Lung (tissue), 12 donors: ENCODE results near the gene NMRK1. TPM values are rescaled to one million over a fixed set of nuclear protein-coding genes. Genes with fewer than 3 reads are reported as not detected.

Experiments
- ATAC-seq: fragments of 200-7000 bp; cut with Tn5 transposase; one replicate; pipeline ENCODE4 v1.9.1; 2020; ENCODE audit warnings: moderate number of reproducible peaks; ENCODE audit not compliant: insufficient read depth, low FRiP score
- DNase-seq, 3 donors: peaks; one replicate each; pipeline ENCODE4 v3.0.0-alpha.2; 2013 to 2017
- H3K27ac ChIP-seq, 2 donors: one replicate each; pipeline ENCODE4 v1.5.1; 2013; ENCODE audit warnings: mild to moderate bottlenecking in 2 of 2, moderate library complexity in 2 of 2, control low read depth in 1 of 2, inconsistent platforms in 1 of 2, low read depth in 1 of 2, low read length in 1 of 2
- H3K27me3 ChIP-seq, 3 donors: one replicate each; pipeline ENCODE4 v1.5.1; 2013; ENCODE audit warnings: low read length in 2 of 3; ENCODE audit not compliant: control insufficient read depth in 3 of 3, insufficient read depth in 3 of 3
- H3K36me3 ChIP-seq, 4 donors: one replicate each; pipeline ENCODE4 v1.5.1; 2013; ENCODE audit warnings: low read length in 4 of 4, mild to moderate bottlenecking in 1 of 4, moderate library complexity in 1 of 4; ENCODE audit not compliant: control insufficient read depth in 4 of 4, insufficient read depth in 4 of 4
- H3K4me1 ChIP-seq, 5 donors: one replicate each; pipeline ENCODE4 v1.5.1; 2013; ENCODE audit warnings: low read length in 5 of 5, mild to moderate bottlenecking in 2 of 5, moderate library complexity in 1 of 5; ENCODE audit not compliant: control insufficient read depth in 5 of 5, insufficient read depth in 5 of 5
- H3K4me3 ChIP-seq: one replicate; pipeline ENCODE4 v1.5.1; 2013; ENCODE audit warnings: mild to moderate bottlenecking, control low read depth, moderate library complexity
- H3K9ac ChIP-seq, 2 donors: one replicate each; pipeline ENCODE4 v1.5.1; 2013; ENCODE audit warnings: low read length in 2 of 2, control low read depth in 1 of 2; ENCODE audit not compliant: insufficient read depth in 1 of 2
- H3K9me3 ChIP-seq, 4 donors: one replicate each; pipeline ENCODE4 v1.5.1; 2013; ENCODE audit warnings: low read length in 3 of 4, mild to moderate bottlenecking in 1 of 4, moderate library complexity in 1 of 4; ENCODE audit not compliant: control insufficient read depth in 4 of 4, insufficient read depth in 3 of 4
- CTCF ChIP-seq: IDR thresholded peaks from 2 replicates; pipeline ENCODE4 v1.5.1; 2012; ENCODE audit warnings: mild to moderate bottlenecking; ENCODE audit errors: control extremely low read depth, extremely low read depth
- WGBS, 2 donors: extraction: QIAGEN DNeasy Blood & Tissue Kit; methylation state at CpG; one replicate each; pipeline ENCODE4 v1.1.7; 2013; 5-methylcytosine and 5-hydroxymethylcytosine counted together
- polyA plus RNA-seq, 2 donors: library from polyadenylated mRNA; stranded (reverse); fragments of 200-250 nt; gene quantifications; one replicate each; pipeline ENCODE4 v1.2.1, GENCODE V29; 2013
- total RNA-seq, 2 donors: library from RNA; depleted of rRNA in 1 of 2; stranded (reverse); fragments of >200 nt in 1 of 2; gene quantifications; one replicate each; pipeline ENCODE4 v1.2.1, GENCODE V29; 2014 to 2021
- donor health status: control.
- donor health status: control.
- donor health status: Bipolar disorder and iron deficiency.
- donor health status: healthy.
- donor health status: DM: yes; HTN: yes; CAD: no.

The NMRK1 gene
- total and polyA plus RNA-seq, 4 donors, result 22.7 to 57.9 (median 31.4) TPM

GRCh38 chr9:75061169-75061568 is 26.8 kb downstream of the NMRK1 start:
- H3K9me3 ChIP-seq, result no peaks in the 10 kb centered on the region
- H3K36me3 ChIP-seq, result peaks cover 6 to 19% (median 12%) of the 10 kb centered on the region in 4 donors
- WGBS, 2 donors, result 94 to 96% methylated on average over 2 of the region's 2 CpGs
- H3K9ac ChIP-seq, result no peak overlapping the region
- no peak overlapping the region for H3K4me3 ChIP-seq
- ATAC-seq (no peak), DNase-seq (no peak)
- no peaks in the 10 kb centered on the region for H3K4me1 ChIP-seq
- TF ChIP-seq CTCF, result no peak
- no peak overlapping the region for H3K27ac ChIP-seq
- no peaks in the 10 kb centered on the region for H3K27me3 ChIP-seq

GRCh38 chr9:75054368-75055001 is 33.5 kb downstream of the NMRK1 start:
- ATAC-seq (no peak), DNase-seq (no peak)
- H3K27me3 ChIP-seq, result no peaks in the 10 kb centered on the region
- TF ChIP-seq CTCF, result no peak
- H3K27ac ChIP-seq, result no peak overlapping the region
- WGBS, 2 donors, result 86 to 87% methylated on average over 5 of the region's 5 CpGs
- no peak overlapping the region for H3K4me3 ChIP-seq
- H3K9ac ChIP-seq, result no peak overlapping the region
- peaks cover 0 to 4% (median 0%) of the 10 kb centered on the region in 4 donors for H3K9me3 ChIP-seq
- H3K36me3 ChIP-seq, result no peaks in the 10 kb centered on the region
- no peaks in the 10 kb centered on the region for H3K4me1 ChIP-seq

DNA sequence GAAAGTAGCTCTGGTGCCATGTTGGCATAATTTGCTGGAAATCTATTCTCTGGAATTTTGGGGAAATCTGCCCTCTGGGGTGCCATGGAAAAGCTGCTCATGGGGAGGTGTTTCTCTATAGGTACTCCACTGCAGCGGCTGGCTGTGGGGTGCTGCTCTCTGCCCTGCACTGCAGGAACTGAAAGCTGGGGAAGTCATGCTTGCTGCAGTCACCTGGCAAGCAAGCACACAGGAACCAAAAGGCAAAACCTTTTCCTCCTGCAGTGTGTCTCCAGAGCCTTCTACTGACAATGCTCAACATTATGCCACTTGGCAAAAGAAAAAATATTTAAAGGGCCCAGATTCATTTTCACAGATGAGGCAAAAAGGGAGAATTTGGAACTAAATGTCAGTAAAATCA is 34.1 kb downstream of the NMRK1 start:
- Histone ChIP-seq H3K27me3 (no peaks in the 10 kb centered on the region), H3K9me3 (peaks cover 0 to 4% (median 0%) of the 10 kb centered on the region in 4 donors), H3K4me3 (no peak overlapping the region), H3K36me3 (no peaks in the 10 kb centered on the region), H3K9ac (no peak overlapping the region), H3K4me1 (no peaks in the 10 kb centered on the region), H3K27ac (no peak overlapping the region)
- ATAC-seq (no peak), DNase-seq (no peak)
- no peak for TF ChIP-seq CTCF
- WGBS, 2 donors, result 83 to 89% methylated on average over 1 of the region's 1 CpG

DNA sequence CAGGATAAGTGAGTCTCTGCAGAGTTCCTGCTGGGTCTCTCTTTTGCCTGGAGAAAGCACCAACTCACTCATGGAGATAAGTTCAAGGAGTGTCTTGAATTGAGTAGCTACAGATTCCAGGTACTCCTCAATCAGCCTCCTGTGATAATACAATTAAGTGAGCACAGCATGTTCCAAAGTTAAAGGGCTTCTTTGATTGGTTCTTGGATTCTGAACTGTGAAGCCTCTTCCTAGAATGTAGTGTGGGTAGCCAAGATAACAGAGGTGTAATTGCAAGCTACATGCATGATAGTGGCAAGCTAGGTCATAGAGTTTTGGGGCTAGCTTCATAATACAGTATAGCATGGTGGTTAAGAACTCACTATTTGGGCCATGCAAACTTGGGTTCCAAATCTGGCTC is 36.7 kb downstream of the NMRK1 start:
- ATAC-seq, result no peak
- TF ChIP-seq CTCF, result no peak
- H3K4me3 ChIP-seq, result no peak overlapping the region

More for the DNA sequence above, 36.7 kb downstream of the NMRK1 start:
- DNase-seq, result no peak
- Histone ChIP-seq H3K36me3 (no peaks in the 10 kb centered on the region), H3K9ac (no peak overlapping the region), H3K27ac (no peak overlapping the region), H3K4me1 (no peaks in the 10 kb centered on the region), H3K27me3 (no peaks in the 10 kb centered on the region), H3K9me3 (peaks cover 0 to 7% (median 0%) of the 10 kb centered on the region in 4 donors)
